Measurements from ENCODE around the gene FGF14. TPM values are rescaled to one million over a fixed set of nuclear protein-coding genes. Genes with fewer than 3 reads are reported as not detected.

Gene FGF14
- total and polyA plus RNA-seq, 2 donors (not counting 3 experiments of a cell fraction or from before 2014, with no cell fraction given) = not detected

DNA sequence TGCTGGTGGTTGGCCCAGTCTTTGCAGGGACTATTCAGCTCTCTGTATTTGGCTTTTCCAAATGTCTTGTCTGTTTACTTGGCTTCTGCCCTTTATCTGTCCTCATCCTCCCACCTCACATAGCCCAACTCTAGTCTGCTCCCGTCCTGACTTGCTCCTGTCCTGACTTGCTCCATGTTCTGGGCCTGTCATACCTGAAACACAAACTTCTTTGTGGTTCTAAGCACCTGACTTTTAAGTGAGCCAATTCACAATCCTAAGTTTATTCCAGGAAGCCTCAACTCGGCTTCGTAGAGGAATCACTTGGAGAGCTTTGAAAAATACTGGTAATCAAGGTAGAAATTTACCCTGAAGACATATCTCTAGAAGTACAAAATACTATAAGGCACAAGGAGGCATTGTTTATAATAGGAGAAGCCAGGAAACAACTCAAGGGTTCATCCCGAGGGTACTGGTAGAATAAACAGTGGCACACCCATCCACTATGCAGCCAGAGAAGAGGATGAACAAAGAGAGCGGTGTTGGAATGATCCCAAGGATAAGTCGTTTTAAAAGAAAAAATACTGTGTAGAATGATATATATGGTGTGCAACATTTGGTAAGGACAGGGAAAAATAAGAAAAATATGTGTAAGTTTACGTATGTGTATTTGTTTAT is 284.5 kb downstream of the FGF14 start:
- H3K4me3 ChIP-seq (replicated peaks in 1 of 3; ENCODE audit: insufficient read depth in 1 of 3, low read depth in 1 of 3, low read length in 3 of 3) = no peak overlapping the region
- H3K36me3 ChIP-seq (ENCODE audit: control insufficient read depth in 2 of 2, extremely low read depth in 1 of 2, insufficient read depth in 2 of 2, low read length in 2 of 2) = no peaks in the 10 kb centered on the region
- ChIA-PET POLR2A (no interaction called here), CTCF (no interaction called here)
- no peak overlapping the region for H3K4me2 ChIP-seq (ENCODE audit: insufficient read depth, low read length)
- H3K27ac ChIP-seq (ENCODE audit: insufficient read depth, low read depth, low read length) = no peak overlapping the region
- H3K9ac ChIP-seq (replicated peaks; ENCODE audit: extremely low read depth, insufficient read depth, low read length) = no peak overlapping the region
- H3K27me3 ChIP-seq (ENCODE audit: control insufficient read depth in 2 of 2, insufficient read depth in 2 of 2, low read length in 2 of 2) = no peaks in the 10 kb centered on the region
- BruUV-seq (replicated peaks) = no TSS peak
- dilution Hi-C loops (cut with MboI; ENCODE audit: extremely low pct_ligation_motif_present, low sequenced_read_pairs) (no loop called here), intact Hi-C loops (cut with micrococcal nuclease) (no loop called here)
- no peak for FAIRE-seq
- DNase-seq (ENCODE audit: low read depth, low spot score) = no peak
- H3K79me2 ChIP-seq (ENCODE audit: control insufficient read depth, insufficient read depth, low read length) = no peaks in the 10 kb centered on the region
- H2AFZ ChIP-seq (ENCODE audit: low read depth, low read length) = no peak overlapping the region
- no peak for TF ChIP-seq JUN (IDR thresholded peaks at IDR 0.05; ENCODE audit: borderline replicate concordance, insufficient read depth, insufficient read length, low read depth)
- no peak for TF ChIP-seq MYC (IDR thresholded peaks at IDR 0.05; ENCODE audit: low read depth, low read length)
- no peak for TF ChIP-seq EZH2 (IDR thresholded peaks at IDR 0.05; ENCODE audit: borderline replicate concordance, low read depth, low read length, severe bottlenecking)
- TF ChIP-seq, protein P1, sequence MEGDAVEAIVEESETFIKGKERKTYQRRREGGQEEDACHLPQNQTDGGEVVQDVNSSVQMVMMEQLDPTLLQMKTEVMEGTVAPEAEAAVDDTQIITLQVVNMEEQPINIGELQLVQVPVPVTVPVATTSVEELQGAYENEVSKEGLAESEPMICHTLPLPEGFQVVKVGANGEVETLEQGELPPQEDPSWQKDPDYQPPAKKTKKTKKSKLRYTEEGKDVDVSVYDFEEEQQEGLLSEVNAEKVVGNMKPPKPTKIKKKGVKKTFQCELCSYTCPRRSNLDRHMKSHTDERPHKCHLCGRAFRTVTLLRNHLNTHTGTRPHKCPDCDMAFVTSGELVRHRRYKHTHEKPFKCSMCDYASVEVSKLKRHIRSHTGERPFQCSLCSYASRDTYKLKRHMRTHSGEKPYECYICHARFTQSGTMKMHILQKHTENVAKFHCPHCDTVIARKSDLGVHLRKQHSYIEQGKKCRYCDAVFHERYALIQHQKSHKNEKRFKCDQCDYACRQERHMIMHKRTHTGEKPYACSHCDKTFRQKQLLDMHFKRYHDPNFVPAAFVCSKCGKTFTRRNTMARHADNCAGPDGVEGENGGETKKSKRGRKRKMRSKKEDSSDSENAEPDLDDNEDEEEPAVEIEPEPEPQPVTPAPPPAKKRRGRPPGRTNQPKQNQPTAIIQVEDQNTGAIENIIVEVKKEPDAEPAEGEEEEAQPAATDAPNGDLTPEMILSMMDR (IDR thresholded peaks at IDR 0.05; ENCODE audit: extremely low read depth in 1 of 2, insufficient read depth in 1 of 2, low read depth in 1 of 2, low read length in 2 of 2) = no peak
- no peak for TF ChIP-seq POLR2A (IDR thresholded peaks at IDR 0.05; ENCODE audit: low read depth, low read length)
- no peak for TF ChIP-seq GATA2 (IDR thresholded peaks at IDR 0.05; ENCODE audit: insufficient read depth, insufficient read length, low read depth, low read length)
- TF ChIP-seq POLR2AphosphoS5 (IDR thresholded peaks at IDR 0.05; ENCODE audit: insufficient read depth, low read depth, low read length) = no peak
- TF ChIP-seq FOS (IDR thresholded peaks at IDR 0.05; ENCODE audit: borderline replicate concordance, insufficient read depth, low read length) = no peak
- TF ChIP-seq, protein P2, sequence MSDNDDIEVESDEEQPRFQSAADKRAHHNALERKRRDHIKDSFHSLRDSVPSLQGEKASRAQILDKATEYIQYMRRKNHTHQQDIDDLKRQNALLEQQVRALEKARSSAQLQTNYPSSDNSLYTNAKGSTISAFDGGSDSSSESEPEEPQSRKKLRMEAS (IDR thresholded peaks at IDR 0.05; ENCODE audit: insufficient read depth, insufficient read length) = no peak
- no peaks in the 10 kb centered on the region for H3K9me1 ChIP-seq (replicated peaks; ENCODE audit: control insufficient read depth, extremely low read depth, insufficient read depth, low read length)
- H3K4me1 ChIP-seq (ENCODE audit: control insufficient read depth, extremely low read depth, insufficient read depth, low read length) = no peaks in the 10 kb centered on the region
- H4K20me1 ChIP-seq (replicated peaks; ENCODE audit: control insufficient read depth, extremely low read depth, insufficient read depth, low read length) = no peaks in the 10 kb centered on the region
- no peaks in the 10 kb centered on the region for H3K9me3 ChIP-seq (replicated peaks; ENCODE audit: control insufficient read depth, insufficient read depth, low read length)
